ENCODE measurements around the gene SYNCRIP. TPM values are rescaled to one million over a fixed set of nuclear protein-coding genes. Genes with fewer than 3 reads are reported as not detected.
"Not testable (repeated sequence)": the region's sequence is repeated elsewhere in the genome, so short reads cannot be mapped to it uniquely, and the experiment has no call there.

Gene SYNCRIP
- total RNA-seq, 1 experiment from 2014 or later, result 199 TPM

DNA sequence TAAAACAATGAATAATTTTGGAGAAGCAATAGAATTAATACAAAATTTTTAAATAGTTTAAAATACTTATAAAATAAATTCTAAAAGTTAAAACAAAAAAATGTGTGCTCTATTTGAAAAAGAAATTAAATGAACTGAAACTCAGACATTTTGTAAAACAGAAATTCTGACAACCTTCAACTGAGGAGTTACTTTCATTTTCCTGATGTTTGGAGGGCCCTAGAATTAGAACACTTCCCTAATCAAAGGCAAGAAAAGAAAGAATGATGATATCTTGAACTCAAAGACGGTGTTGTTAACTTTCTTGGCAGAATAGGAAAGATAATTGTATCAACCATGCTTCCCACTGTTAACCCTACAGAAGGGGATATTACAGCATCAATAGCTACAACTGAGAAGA is 77.0 kb downstream of the SYNCRIP start:
- Histone ChIP-seq H3K23ac (ENCODE audit: insufficient read length, low read depth, low read length) (no peak overlapping the region), H3K4me2 (ENCODE audit: insufficient read depth, insufficient read length, low read length) (no peak overlapping the region), H3K23me2 (ENCODE audit: insufficient read length, low read depth, low read length, poor library complexity, severe bottlenecking) (no peaks in the 10 kb centered on the region), H2BK5ac (ENCODE audit: insufficient read length, low read length) (no peak overlapping the region), H3K4ac (ENCODE audit: low read depth, low read length) (no peak overlapping the region), H3K9me3 (ENCODE audit: control insufficient read depth, low read depth, low read length) (no peaks in the 10 kb centered on the region), H3K4me1 (ENCODE audit: insufficient read depth, low read length) (no peaks in the 10 kb centered on the region), H4K8ac (replicated peaks; ENCODE audit: insufficient read length, low read depth, low read length) (no peak overlapping the region), H2BK15ac (ENCODE audit: low read depth, low read length) (no peak overlapping the region), H2BK120ac (ENCODE audit: low read depth, low read length, poor library complexity, severe bottlenecking) (no peak overlapping the region), H3K79me2 (ENCODE audit: insufficient read depth, low read length) (no peaks in the 10 kb centered on the region), H4K91ac (ENCODE audit: insufficient read length, low read depth, low read length) (no peak overlapping the region), H2AFZ (ENCODE audit: low read length) (no peak overlapping the region), H3T11ph (ENCODE audit: low read length) (no peak overlapping the region), H3K27me3 (ENCODE audit: insufficient read depth, low read length) (no peaks in the 10 kb centered on the region), H4K5ac (ENCODE audit: insufficient read length, low read depth, low read length) (no peak overlapping the region), H2AK5ac (ENCODE audit: insufficient read length, low read length) (no peak overlapping the region), H3K14ac (ENCODE audit: insufficient read depth, low read length) (no peak overlapping the region), H3K79me1 (ENCODE audit: insufficient read depth, low read depth, low read length, poor library complexity, severe bottlenecking) (no peaks in the 10 kb centered on the region), H2BK12ac (ENCODE audit: insufficient read length, low read depth, low read length) (no peak overlapping the region), H3K27ac (ENCODE audit: insufficient read length, low read depth, low read length) (no peak overlapping the region), H3K18ac (ENCODE audit: insufficient read length, low read depth, low read length) (no peak overlapping the region), H3K9ac (ENCODE audit: extremely low read depth, insufficient read length, low read length) (no peak overlapping the region), H4K20me1 (ENCODE audit: control insufficient read depth, insufficient read depth, insufficient read length) (no peaks in the 10 kb centered on the region), H2BK20ac (ENCODE audit: low read depth, low read length, poor library complexity, severe bottlenecking) (no peak overlapping the region), H3K56ac (ENCODE audit: insufficient read length, low read depth, low read length) (no peak overlapping the region)
- no peaks in the 10 kb centered on the region for H3K4me1 Mint-ChIP-seq
- no peaks in the 10 kb centered on the region for H3K27me3 Mint-ChIP-seq (ENCODE audit: low read depth)
- no peak overlapping the region for H3K27ac Mint-ChIP-seq
- peaks cover 5 to 13% (median 9%) of the 10 kb centered on the region in 3 experiments; a peak in 6 of 7 replicates for H3K36me3 Mint-ChIP-seq (ENCODE audit: insufficient read depth in 1 of 3, low read depth in 3 of 3)
- no CpG with 5 or more reads among the region's 1 CpG for WGBS (ENCODE audit: extremely low coverage, insufficient read length, low lambda C conversion rate)
- no peak overlapping the region for H3K4me3 Mint-ChIP-seq
- peaks cover 0 to 2% of the 10 kb centered on the region in 2 experiments; a peak in 1 of 5 replicates for H3K9me3 Mint-ChIP-seq
- TF ChIP-seq, protein P1, sequence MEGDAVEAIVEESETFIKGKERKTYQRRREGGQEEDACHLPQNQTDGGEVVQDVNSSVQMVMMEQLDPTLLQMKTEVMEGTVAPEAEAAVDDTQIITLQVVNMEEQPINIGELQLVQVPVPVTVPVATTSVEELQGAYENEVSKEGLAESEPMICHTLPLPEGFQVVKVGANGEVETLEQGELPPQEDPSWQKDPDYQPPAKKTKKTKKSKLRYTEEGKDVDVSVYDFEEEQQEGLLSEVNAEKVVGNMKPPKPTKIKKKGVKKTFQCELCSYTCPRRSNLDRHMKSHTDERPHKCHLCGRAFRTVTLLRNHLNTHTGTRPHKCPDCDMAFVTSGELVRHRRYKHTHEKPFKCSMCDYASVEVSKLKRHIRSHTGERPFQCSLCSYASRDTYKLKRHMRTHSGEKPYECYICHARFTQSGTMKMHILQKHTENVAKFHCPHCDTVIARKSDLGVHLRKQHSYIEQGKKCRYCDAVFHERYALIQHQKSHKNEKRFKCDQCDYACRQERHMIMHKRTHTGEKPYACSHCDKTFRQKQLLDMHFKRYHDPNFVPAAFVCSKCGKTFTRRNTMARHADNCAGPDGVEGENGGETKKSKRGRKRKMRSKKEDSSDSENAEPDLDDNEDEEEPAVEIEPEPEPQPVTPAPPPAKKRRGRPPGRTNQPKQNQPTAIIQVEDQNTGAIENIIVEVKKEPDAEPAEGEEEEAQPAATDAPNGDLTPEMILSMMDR (conservative IDR thresholded peaks at IDR 0.05), result no peak
- no peak for DNase-seq

DNA sequence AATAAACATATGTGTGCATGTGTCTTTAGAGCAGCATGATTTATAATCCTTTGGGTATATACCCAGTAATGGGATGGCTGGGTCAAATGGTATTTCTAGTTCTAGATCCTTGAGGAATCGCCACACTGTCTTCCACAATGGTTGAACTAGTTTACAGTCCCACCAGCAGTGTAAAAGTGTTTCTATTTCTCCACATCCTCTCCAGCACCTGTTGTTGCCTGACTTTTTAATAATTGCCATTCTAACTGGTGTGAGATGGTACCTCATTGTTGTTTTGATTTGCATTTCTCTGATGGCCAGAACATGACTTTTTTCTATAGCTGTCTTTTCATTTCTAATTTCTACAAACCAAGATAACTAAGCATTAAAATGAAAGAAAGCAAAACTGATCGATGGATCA is 78.5 kb downstream of the SYNCRIP start:
- not testable (repeated sequence) for H3K14ac ChIP-seq (ENCODE audit: insufficient read depth, low read length); H2AK5ac ChIP-seq (ENCODE audit: insufficient read length, low read length); H3K4me3 Mint-ChIP-seq; H2BK120ac ChIP-seq (ENCODE audit: low read depth, low read length, poor library complexity, severe bottlenecking); H4K5ac ChIP-seq (ENCODE audit: insufficient read length, low read depth, low read length); H3K18ac ChIP-seq (ENCODE audit: insufficient read length, low read depth, low read length); H2BK5ac ChIP-seq (ENCODE audit: insufficient read length, low read length); H3K27ac ChIP-seq (ENCODE audit: insufficient read length, low read depth, low read length); H4K20me1 ChIP-seq (ENCODE audit: control insufficient read depth, insufficient read depth, insufficient read length); H3K4ac ChIP-seq (ENCODE audit: low read depth, low read length); H3K27ac Mint-ChIP-seq; H3K9me3 Mint-ChIP-seq; H3K9me3 ChIP-seq (ENCODE audit: control insufficient read depth, low read depth, low read length); H3K27me3 Mint-ChIP-seq (ENCODE audit: low read depth); H3K4me1 ChIP-seq (ENCODE audit: insufficient read depth, low read length); H4K91ac ChIP-seq (ENCODE audit: insufficient read length, low read depth, low read length); H3K79me2 ChIP-seq (ENCODE audit: insufficient read depth, low read length); H2BK15ac ChIP-seq (ENCODE audit: low read depth, low read length); H2BK12ac ChIP-seq (ENCODE audit: insufficient read length, low read depth, low read length); H3K23me2 ChIP-seq (ENCODE audit: insufficient read length, low read depth, low read length, poor library complexity, severe bottlenecking); H3K4me1 Mint-ChIP-seq; H4K8ac ChIP-seq (replicated peaks; ENCODE audit: insufficient read length, low read depth, low read length); H2BK20ac ChIP-seq (ENCODE audit: low read depth, low read length, poor library complexity, severe bottlenecking); H3K9ac ChIP-seq (ENCODE audit: extremely low read depth, insufficient read length, low read length); H3T11ph ChIP-seq (ENCODE audit: low read length); H2AFZ ChIP-seq (ENCODE audit: low read length); H3K79me1 ChIP-seq (ENCODE audit: insufficient read depth, low read depth, low read length, poor library complexity, severe bottlenecking); H3K56ac ChIP-seq (ENCODE audit: insufficient read length, low read depth, low read length); H3K4me2 ChIP-seq (ENCODE audit: insufficient read depth, insufficient read length, low read length); H3K27me3 ChIP-seq (ENCODE audit: insufficient read depth, low read length); H3K23ac ChIP-seq (ENCODE audit: insufficient read length, low read depth, low read length); DNase-seq
- WGBS (ENCODE audit: extremely low coverage, insufficient read length, low lambda C conversion rate), result no CpG with 5 or more reads among the region's 2 CpGs
- peaks cover 5 to 12% (median 9%) of the 10 kb centered on the region in 3 experiments; a peak in 6 of 7 replicates for H3K36me3 Mint-ChIP-seq (ENCODE audit: insufficient read depth in 1 of 3, low read depth in 3 of 3)

Data from H9 (cell line).